ENCODE results near the gene WAC. TPM values are rescaled to one million over a fixed set of nuclear protein-coding genes. Genes with fewer than 3 reads are reported as not detected.

Gene WAC
- total and polyA plus RNA-seq, 2 experiments from 2014 or later = 59.4 to 116 TPM

GRCh38 chr10:28623483-28623882 lies 90.6 kb downstream of the WAC start:
- H3K4me3 Mint-ChIP-seq = no peak overlapping the region
- Histone ChIP-seq H4K20me1 (replicated peaks; ENCODE audit: insufficient read depth) (peaks cover 3% of the 10 kb centered on the region; the same call in 1 of the 2 replicates), H3K27me3 (ENCODE audit: insufficient read depth) (no peaks in the 10 kb centered on the region), H2AFZ (no peak overlapping the region), H3F3A (replicated peaks; ENCODE audit: low read depth) (0 out of 2 replicates have a peak, but pooled peaks cover 3% of the 10 kb centered on the region), H3K9me2 (ENCODE audit: insufficient read depth) (no peaks in the 10 kb centered on the region), H3K27ac (ENCODE audit: low read depth) (peak overlapping the region; percentile 43; the same call in 1 of the 2 replicates), H3K79me2 (replicated peaks; ENCODE audit: insufficient read depth) (no peaks in the 10 kb centered on the region), H3K4me1 (ENCODE audit: insufficient read depth) (peaks cover 5% of the 10 kb centered on the region; the same call in 1 of the 2 replicates), H3K4me3 (no peak overlapping the region), H3K4me2 (no peak overlapping the region), H3K36me3 (ENCODE audit: insufficient read depth) (peaks cover 10% of the 10 kb centered on the region)
- H3K9me3 Mint-ChIP-seq = no peaks in the 10 kb centered on the region
- ATAC-seq (no peak), DNase-seq (ENCODE audit: low spot score) (no peak)
- peaks cover 13% of the 10 kb centered on the region for H3K4me1 Mint-ChIP-seq
- peaks cover 3% of the 10 kb centered on the region for H3K27me3 Mint-ChIP-seq (ENCODE audit: insufficient read depth, low read depth, poor library complexity)
- TF ChIP-seq, protein P1, sequence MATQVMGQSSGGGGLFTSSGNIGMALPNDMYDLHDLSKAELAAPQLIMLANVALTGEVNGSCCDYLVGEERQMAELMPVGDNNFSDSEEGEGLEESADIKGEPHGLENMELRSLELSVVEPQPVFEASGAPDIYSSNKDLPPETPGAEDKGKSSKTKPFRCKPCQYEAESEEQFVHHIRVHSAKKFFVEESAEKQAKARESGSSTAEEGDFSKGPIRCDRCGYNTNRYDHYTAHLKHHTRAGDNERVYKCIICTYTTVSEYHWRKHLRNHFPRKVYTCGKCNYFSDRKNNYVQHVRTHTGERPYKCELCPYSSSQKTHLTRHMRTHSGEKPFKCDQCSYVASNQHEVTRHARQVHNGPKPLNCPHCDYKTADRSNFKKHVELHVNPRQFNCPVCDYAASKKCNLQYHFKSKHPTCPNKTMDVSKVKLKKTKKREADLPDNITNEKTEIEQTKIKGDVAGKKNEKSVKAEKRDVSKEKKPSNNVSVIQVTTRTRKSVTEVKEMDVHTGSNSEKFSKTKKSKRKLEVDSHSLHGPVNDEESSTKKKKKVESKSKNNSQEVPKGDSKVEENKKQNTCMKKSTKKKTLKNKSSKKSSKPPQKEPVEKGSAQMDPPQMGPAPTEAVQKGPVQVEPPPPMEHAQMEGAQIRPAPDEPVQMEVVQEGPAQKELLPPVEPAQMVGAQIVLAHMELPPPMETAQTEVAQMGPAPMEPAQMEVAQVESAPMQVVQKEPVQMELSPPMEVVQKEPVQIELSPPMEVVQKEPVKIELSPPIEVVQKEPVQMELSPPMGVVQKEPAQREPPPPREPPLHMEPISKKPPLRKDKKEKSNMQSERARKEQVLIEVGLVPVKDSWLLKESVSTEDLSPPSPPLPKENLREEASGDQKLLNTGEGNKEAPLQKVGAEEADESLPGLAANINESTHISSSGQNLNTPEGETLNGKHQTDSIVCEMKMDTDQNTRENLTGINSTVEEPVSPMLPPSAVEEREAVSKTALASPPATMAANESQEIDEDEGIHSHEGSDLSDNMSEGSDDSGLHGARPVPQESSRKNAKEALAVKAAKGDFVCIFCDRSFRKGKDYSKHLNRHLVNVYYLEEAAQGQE (IDR thresholded peaks at IDR 0.05; ENCODE audit: unreplicated experiment) = no peak
- TF ChIP-seq JUNB (IDR thresholded peaks at IDR 0.05; ENCODE audit: unreplicated experiment) (no peak), CTCF (conservative IDR thresholded peaks at IDR 0.05; ENCODE audit: low read depth in 2 of 2) (no peak), EZH2phosphoT487 (IDR thresholded peaks at IDR 0.05; ENCODE audit: unreplicated experiment) (no peak), CREB1 (CRISPR knock-in tag; IDR thresholded peaks at IDR 0.05; ENCODE audit: low read depth) (no peak), POLR2AphosphoS5 (IDR thresholded peaks at IDR 0.05; ENCODE audit: low read depth) (no peak), ZNF462 (CRISPR knock-in tag; IDR thresholded peaks at IDR 0.05) (no peak), STAT1 (IDR thresholded peaks at IDR 0.05; ENCODE audit: unreplicated experiment) (no peak), ZNF114 (CRISPR knock-in tag; IDR thresholded peaks at IDR 0.05) (no peak), ZNF331 (CRISPR knock-in tag; IDR thresholded peaks at IDR 0.05; ENCODE audit: low read depth) (no peak), EZH2 (IDR thresholded peaks at IDR 0.05; ENCODE audit: low read depth, unreplicated experiment) (no peak), NANOG (IDR thresholded peaks at IDR 0.05; ENCODE audit: borderline replicate concordance) (no peak)
- TF ChIP-seq, protein P2, sequence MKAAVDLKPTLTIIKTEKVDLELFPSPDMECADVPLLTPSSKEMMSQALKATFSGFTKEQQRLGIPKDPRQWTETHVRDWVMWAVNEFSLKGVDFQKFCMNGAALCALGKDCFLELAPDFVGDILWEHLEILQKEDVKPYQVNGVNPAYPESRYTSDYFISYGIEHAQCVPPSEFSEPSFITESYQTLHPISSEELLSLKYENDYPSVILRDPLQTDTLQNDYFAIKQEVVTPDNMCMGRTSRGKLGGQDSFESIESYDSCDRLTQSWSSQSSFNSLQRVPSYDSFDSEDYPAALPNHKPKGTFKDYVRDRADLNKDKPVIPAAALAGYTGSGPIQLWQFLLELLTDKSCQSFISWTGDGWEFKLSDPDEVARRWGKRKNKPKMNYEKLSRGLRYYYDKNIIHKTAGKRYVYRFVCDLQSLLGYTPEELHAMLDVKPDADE (IDR thresholded peaks at IDR 0.05) = no peak
- peak overlapping the region; percentile 18; the same call in 1 of the 2 replicates for H3K27ac Mint-ChIP-seq
- peaks cover 19% of the 10 kb centered on the region; the same call in 2 of the 3 replicates for H3K36me3 Mint-ChIP-seq (ENCODE audit: low read depth)
